HEK293T (cell line): ENCODE data around the gene NPTXR.

Experiments used
- SP1 ChIP-seq: fragments of 450-650 bp; IDR thresholded peaks from 2 replicates; pipeline ENCODE4 v1.6.1; 2017
- TF ChIP-seq, protein P1 (sequence below): fragments of 450-650 bp; IDR thresholded peaks from 2 replicates; pipeline ENCODE4 v1.6.1; 2016

DNA sequence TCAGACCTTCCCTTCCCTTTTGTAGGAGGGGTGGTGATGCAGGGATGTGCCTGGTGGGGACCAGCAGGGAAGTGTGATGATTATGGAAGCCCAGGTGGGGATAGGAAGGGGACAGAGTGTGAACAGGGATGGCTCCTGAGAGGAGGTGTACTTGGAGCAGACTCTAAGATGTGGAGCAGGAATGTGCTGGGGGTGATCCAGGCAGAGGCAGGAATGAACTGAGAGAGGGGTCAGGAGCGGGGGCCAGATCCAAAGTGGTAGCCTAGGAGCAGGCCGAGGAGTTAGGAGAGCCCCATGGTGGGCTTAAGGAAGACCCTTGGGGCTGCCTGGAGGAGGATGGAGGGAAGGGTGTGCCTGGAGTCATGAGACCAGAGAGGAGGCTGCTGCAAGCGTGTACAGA, 3.7 kb downstream of the NPTXR start:
- TF ChIP-seq SP1 = no peak
- TF ChIP-seq, protein P1, sequence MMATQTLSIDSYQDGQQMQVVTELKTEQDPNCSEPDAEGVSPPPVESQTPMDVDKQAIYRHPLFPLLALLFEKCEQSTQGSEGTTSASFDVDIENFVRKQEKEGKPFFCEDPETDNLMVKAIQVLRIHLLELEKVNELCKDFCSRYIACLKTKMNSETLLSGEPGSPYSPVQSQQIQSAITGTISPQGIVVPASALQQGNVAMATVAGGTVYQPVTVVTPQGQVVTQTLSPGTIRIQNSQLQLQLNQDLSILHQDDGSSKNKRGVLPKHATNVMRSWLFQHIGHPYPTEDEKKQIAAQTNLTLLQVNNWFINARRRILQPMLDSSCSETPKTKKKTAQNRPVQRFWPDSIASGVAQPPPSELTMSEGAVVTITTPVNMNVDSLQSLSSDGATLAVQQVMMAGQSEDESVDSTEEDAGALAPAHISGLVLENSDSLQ = no peak
